ENCODE data around the gene TJAP1.

Gene TJAP1

DNA sequence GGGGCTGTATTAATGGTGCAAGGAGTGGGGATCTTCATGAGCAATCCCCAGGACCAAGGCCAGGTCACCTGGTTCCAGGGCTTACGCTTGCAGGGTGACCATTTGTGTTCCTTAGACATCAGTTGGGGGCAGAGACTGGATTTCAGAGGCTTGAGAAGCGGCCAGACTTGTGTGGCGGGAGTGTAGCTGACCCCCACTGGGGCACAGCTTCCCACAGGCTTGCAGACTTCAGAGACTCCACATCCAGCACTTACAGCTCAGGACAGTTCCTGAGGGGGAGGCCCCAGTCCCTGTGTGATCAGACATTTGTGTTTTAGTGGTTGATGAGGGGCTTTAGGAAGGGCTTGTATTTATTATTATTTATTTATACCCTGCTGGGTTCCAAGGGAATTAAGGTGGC, 15.3 kb downstream of the TJAP1 start:
- TF ChIP-seq, protein P1, sequence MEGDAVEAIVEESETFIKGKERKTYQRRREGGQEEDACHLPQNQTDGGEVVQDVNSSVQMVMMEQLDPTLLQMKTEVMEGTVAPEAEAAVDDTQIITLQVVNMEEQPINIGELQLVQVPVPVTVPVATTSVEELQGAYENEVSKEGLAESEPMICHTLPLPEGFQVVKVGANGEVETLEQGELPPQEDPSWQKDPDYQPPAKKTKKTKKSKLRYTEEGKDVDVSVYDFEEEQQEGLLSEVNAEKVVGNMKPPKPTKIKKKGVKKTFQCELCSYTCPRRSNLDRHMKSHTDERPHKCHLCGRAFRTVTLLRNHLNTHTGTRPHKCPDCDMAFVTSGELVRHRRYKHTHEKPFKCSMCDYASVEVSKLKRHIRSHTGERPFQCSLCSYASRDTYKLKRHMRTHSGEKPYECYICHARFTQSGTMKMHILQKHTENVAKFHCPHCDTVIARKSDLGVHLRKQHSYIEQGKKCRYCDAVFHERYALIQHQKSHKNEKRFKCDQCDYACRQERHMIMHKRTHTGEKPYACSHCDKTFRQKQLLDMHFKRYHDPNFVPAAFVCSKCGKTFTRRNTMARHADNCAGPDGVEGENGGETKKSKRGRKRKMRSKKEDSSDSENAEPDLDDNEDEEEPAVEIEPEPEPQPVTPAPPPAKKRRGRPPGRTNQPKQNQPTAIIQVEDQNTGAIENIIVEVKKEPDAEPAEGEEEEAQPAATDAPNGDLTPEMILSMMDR (IDR thresholded peaks at IDR 0.05), result no peak
- Histone ChIP-seq H3K4me1 (peaks cover 0 to 51% (median 41%) of the 10 kb centered on the region in 4 donors), H3K4me3 (no peak overlapping the region), H3K27me3 (no peaks in the 10 kb centered on the region), H3K27ac (peak overlapping the region; percentile 34 to 37), H3K9me3 (no peaks in the 10 kb centered on the region), H3K36me3 (peaks cover 4 to 17% (median 5%) of the 10 kb centered on the region in 3 donors)
- DNase-seq, result no peak
- intact Hi-C loops (cut with DNase I; ENCODE audit: low total_unique reads), result no loop called here

DNA sequence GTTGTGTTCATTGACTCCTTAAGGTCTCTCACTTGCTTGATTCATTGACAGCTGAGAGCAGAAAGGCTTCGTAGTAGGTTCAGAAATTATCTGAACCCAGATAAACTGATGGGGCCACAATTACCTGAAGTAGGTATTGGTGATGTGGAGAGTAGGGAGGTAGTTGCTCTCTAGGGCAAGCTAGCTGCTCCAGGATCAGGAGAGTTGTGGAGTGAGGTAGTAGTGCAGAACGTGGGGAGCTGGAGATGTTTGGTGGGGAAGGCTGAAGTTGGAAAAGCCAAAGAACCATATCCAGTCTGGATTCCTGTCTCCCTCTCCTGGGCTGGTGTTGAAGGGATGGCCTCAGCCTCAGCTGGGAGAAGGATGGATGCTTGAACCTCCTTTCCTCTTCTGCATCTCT, 15.9 kb downstream of the TJAP1 start:
- Histone ChIP-seq H3K27ac (no peak overlapping the region), H3K4me3 (no peak overlapping the region), H3K9me3 (no peaks in the 10 kb centered on the region), H3K27me3 (no peaks in the 10 kb centered on the region), H3K4me1 (peaks cover 0 to 52% (median 43%) of the 10 kb centered on the region in 4 donors), H3K36me3 (peaks cover 5 to 20% (median 10%) of the 10 kb centered on the region in 3 donors)
- intact Hi-C loops (cut with DNase I; ENCODE audit: low total_unique reads), result no loop called here
- DNase-seq, result no peak
- TF ChIP-seq, protein P1 (IDR thresholded peaks at IDR 0.05), result no peak

DNA sequence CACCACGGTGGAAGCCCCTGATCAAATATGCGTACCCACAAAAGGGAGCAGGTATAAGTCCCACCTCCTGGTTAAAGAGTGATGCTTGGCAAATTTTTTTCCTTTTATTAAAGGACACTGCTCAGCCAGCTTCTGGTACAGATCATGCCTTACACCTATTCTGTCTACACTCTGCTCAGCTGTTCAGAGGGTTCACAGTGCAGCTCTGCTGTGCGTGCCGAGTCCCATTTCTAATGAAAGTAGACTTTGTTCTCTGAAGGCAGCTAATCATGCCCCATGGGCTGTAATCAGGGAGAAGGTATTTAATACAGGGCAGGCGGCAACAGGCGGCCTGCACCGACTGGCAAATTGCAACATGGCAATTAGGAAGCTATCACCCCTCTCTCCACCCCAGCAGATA, 16.5 kb downstream of the TJAP1 start:
- Histone ChIP-seq H3K4me3 (no peak overlapping the region), H3K4me1 (peaks cover 0 to 54% (median 43%) of the 10 kb centered on the region in 4 donors), H3K9me3 (no peaks in the 10 kb centered on the region), H3K27ac (no peak overlapping the region), H3K27me3 (no peaks in the 10 kb centered on the region), H3K36me3 (peaks cover 8 to 25% (median 16%) of the 10 kb centered on the region in 3 donors)
- TF ChIP-seq, protein P1 (IDR thresholded peaks at IDR 0.05), result no peak
- intact Hi-C loops (cut with DNase I; ENCODE audit: low total_unique reads), result no loop called here
- no peak for DNase-seq

DNA sequence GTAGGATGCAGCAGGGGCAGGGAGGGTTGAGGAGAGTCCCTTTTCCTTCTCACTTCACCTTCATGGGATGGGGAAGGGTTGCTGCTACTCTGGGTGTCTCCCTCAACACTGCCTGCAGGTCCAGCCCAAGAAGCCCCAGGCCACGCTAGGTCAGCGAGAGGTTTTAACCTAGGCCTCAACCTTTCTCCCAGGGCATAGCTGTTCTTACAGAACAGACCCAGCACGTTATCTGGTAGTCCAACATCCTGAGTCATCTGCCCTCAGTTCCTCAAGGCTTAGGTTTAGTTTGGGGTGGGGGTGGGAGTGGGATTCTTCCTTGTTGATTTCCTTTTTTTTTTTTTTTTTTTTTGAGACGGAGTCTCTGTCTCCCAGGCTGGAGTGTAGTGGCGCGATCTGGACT, 17.0 kb downstream of the TJAP1 start:
- Histone ChIP-seq H3K27ac (no peak overlapping the region), H3K4me1 (peaks cover 0 to 59% (median 41%) of the 10 kb centered on the region in 4 donors)
- intact Hi-C loops (cut with DNase I; ENCODE audit: low total_unique reads), result no loop called here

DNA sequence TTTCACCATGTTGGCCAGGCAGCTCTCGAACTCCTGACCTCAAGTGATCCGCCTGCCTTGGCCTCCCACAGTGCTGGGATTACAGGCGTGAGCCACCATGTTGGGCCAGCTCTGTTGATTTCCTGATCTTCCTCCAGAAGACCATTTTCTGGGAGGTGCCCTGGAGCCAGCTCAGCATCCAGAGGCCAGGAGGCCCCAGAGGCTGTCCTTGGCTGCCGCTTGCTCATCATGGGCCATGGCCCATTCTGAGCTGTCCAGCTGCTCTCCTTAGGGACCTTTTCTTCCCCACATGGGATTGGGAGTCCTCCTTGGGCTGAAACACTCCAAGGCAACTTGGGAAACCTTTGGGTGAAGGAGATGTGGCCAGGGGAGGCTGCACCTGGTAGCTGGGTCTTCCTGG, 17.4 kb downstream of the TJAP1 start:
- Histone ChIP-seq H3K4me1 (peaks cover 0 to 64% (median 39%) of the 10 kb centered on the region in 4 donors), H3K4me3 (no peak overlapping the region), H3K27me3 (no peaks in the 10 kb centered on the region), H3K27ac (no peak overlapping the region), H3K36me3 (peaks cover 12 to 28% (median 24%) of the 10 kb centered on the region in 3 donors), H3K9me3 (no peaks in the 10 kb centered on the region)
- intact Hi-C loops (cut with DNase I; ENCODE audit: low total_unique reads), result no loop called here
- TF ChIP-seq, protein P1 (IDR thresholded peaks at IDR 0.05), result no peak
- DNase-seq, result no peak

More for the DNA sequence above, 17.0 kb downstream of the TJAP1 start:
- H3K4me3 ChIP-seq, result no peak overlapping the region
- H3K36me3 ChIP-seq, result peaks cover 13 to 28% (median 21%) of the 10 kb centered on the region in 3 donors
- DNase-seq, result no peak
- TF ChIP-seq, protein P1 (IDR thresholded peaks at IDR 0.05), result no peak
- H3K27me3 ChIP-seq, result no peaks in the 10 kb centered on the region
- H3K9me3 ChIP-seq, result no peaks in the 10 kb centered on the region

Measured in tibial artery (tissue), 4 donors.